ENCODE data around the gene TRPV5. TPM values are rescaled to one million over a fixed set of nuclear protein-coding genes. Genes with fewer than 3 reads are reported as not detected.
A peak's percentile ranks its signal among the peaks of the same experiment; 100 is the strongest.

The TRPV5 gene
- total and polyA plus RNA-seq, 5 experiments from 2014 or later, result 0.30 TPM; not detected in 4

- ATAC-seq (no peak), DNase-seq (no peak)
- Mint-ChIP-seq H3K4me3 (no peak overlapping the region), H3K27me3 (no peaks in the 10 kb centered on the region), H3K27ac (peak overlapping the region in 1 of 10 donors; percentile 43), H3K4me1 (peaks cover 9 to 16% (median 11%) of the 10 kb centered on the region in 4 donors), H3K9me3 (no peaks in the 10 kb centered on the region), H3K36me3 (peaks cover 0 to 17% (median 0%) of the 10 kb centered on the region in 3 donors)
- POLR2A ChIA-PET, result no interaction called here
Observed at GRCh38 chr7:142860968-142861367, 72.6 kb downstream of the TRPV5 start.

GRCh38 chr7:142859829-142860228 is 73.7 kb downstream of the TRPV5 start:
- H3K27me3 Mint-ChIP-seq, result no peaks in the 10 kb centered on the region
- no peaks in the 10 kb centered on the region for H3K9me3 Mint-ChIP-seq
- POLR2A ChIA-PET, result no interaction called here
- H3K27ac Mint-ChIP-seq, result peak overlapping the region in 2 of 10 donors; percentile 5 to 9
- DNase-seq, result no peak
- peaks cover 14 to 19% (median 16%) of the 10 kb centered on the region in 4 donors for H3K4me1 Mint-ChIP-seq
- no peak overlapping the region for H3K4me3 Mint-ChIP-seq
- peaks cover 0 to 17% (median 0%) of the 10 kb centered on the region in 3 donors for H3K36me3 Mint-ChIP-seq
- ATAC-seq, result no peak

- no peaks in the 10 kb centered on the region for H3K27me3 Mint-ChIP-seq
- POLR2A ChIA-PET, result no interaction called here
- DNase-seq, result no peak
- H3K9me3 Mint-ChIP-seq, result no peaks in the 10 kb centered on the region
- H3K4me3 Mint-ChIP-seq, result no peak overlapping the region
- peaks cover 0 to 17% (median 0%) of the 10 kb centered on the region in 3 donors for H3K36me3 Mint-ChIP-seq
- ATAC-seq, result no peak
- H3K4me1 Mint-ChIP-seq, result peaks cover 14 to 19% (median 16%) of the 10 kb centered on the region in 4 donors
- H3K27ac Mint-ChIP-seq, result no peak overlapping the region
Observed at GRCh38 chr7:142859411-142859810, 74.1 kb downstream of the TRPV5 start.

Other genes with a start within 250 kb of the TRPV5 start
- gene PRSS1, start 184.3 kb downstream of the TRPV5 start, total RNA-seq, result not detected
- gene PRSS1, start 184.3 kb downstream of the TRPV5 start, polyA plus RNA-seq, result not detected
- gene PRSS2, start 162.8 kb downstream of the TRPV5 start, total RNA-seq, result not detected
- gene PRSS2, start 162.8 kb downstream of the TRPV5 start, polyA plus RNA-seq, result not detected
- 10 to 100 TPM; 48.6 to 57.4 TPM for gene EPHB6, start 78.7 kb downstream of the TRPV5 start, total RNA-seq
- gene EPHB6, start 78.7 kb downstream of the TRPV5 start, polyA plus RNA-seq, result 10 to 100 TPM; 10.2 to 23.3 (median 10.2) TPM
- gene TRPV6, start 48.0 kb downstream of the TRPV5 start, total RNA-seq, result not detected
- under 1 TPM in 1 of 3 donors, not detected in 2; 0.08 TPM for gene TRPV6, start 48.0 kb downstream of the TRPV5 start, polyA plus RNA-seq
- gene LLCFC1, start 5.7 kb upstream of the TRPV5 start, total RNA-seq, result not detected
- gene LLCFC1, start 5.7 kb upstream of the TRPV5 start, polyA plus RNA-seq, result not detected
- gene KEL, start 28.6 kb upstream of the TRPV5 start, total RNA-seq, result under 1 TPM; 0.47 to 0.70 TPM
- gene KEL, start 28.6 kb upstream of the TRPV5 start, polyA plus RNA-seq, result not detected
- gene OR9A2, start 93.4 kb upstream of the TRPV5 start, total RNA-seq, result under 1 TPM in 1 of 2 experiments, not detected in 1; 0.38 TPM
- not detected for gene OR9A2, start 93.4 kb upstream of the TRPV5 start, polyA plus RNA-seq
- gene OR6V1, start 118.6 kb upstream of the TRPV5 start, total RNA-seq, result not detected
- gene OR6V1, start 118.6 kb upstream of the TRPV5 start, polyA plus RNA-seq, result not detected
- gene PIP, start 198.3 kb upstream of the TRPV5 start, total RNA-seq, result not detected
- gene PIP, start 198.3 kb upstream of the TRPV5 start, polyA plus RNA-seq, result not detected
- gene TAS2R39, start 249.7 kb upstream of the TRPV5 start, total RNA-seq, result not detected
- not detected for gene TAS2R39, start 249.7 kb upstream of the TRPV5 start, polyA plus RNA-seq

All from naive thymus-derived CD8-positive, alpha-beta T cell (primary cell).